ENCODE results near the gene LRRTM3.

- TF ChIP-seq CTCF (IDR thresholded peaks at IDR 0.05; ENCODE audit: borderline replicate concordance, extremely low read depth, low read length, poor library complexity, severe bottlenecking) = no peak
- TF ChIP-seq EZH2 (IDR thresholded peaks at IDR 0.05; ENCODE audit: borderline replicate concordance, low read depth, low read length, severe bottlenecking) = no peak
These were observed 120.7 kb downstream of the LRRTM3 start for GRCh38 chr10:67046507-67046906.

Measured in DND-41 (cell line).